Measurements from ENCODE around the gene BROX.
"Not testable (repeated sequence)": the region's sequence is repeated elsewhere in the genome, so short reads cannot be mapped to it uniquely, and the experiment has no call there.

The BROX gene

DNA sequence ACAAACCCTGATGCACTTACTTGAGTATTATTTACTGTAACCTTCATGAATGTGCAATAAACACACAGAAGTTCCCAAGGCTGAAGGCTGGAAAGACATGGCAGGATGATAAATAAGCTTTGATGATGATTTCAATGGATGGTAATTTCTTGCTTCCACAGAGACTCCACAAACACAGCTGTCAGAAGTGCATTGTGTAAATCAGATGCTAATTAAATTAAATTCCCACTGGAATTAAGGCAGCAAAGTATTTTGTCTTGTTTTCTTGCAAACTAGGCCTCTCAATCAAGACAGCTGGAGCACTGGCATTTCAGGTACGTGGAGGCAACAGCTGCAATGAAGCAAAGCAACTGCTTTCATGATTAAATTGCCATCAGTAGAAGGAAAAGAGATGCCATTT lies 48.7 kb downstream of the BROX start:
- Histone ChIP-seq H3K36me3 (ENCODE audit: control insufficient read depth, insufficient read depth, low read length) (no peaks in the 10 kb centered on the region), H3K4me3 (ENCODE audit: low read length) (no peak overlapping the region), H3K27me3 (ENCODE audit: control insufficient read depth, insufficient read depth, low read length) (no peaks in the 10 kb centered on the region), H3K9ac (ENCODE audit: low read length) (no peak overlapping the region), H3K9me3 (ENCODE audit: control insufficient read depth, low read length) (no peaks in the 10 kb centered on the region), H3K4me1 (ENCODE audit: control insufficient read depth, insufficient read depth, low read length) (no peaks in the 10 kb centered on the region)

DNA sequence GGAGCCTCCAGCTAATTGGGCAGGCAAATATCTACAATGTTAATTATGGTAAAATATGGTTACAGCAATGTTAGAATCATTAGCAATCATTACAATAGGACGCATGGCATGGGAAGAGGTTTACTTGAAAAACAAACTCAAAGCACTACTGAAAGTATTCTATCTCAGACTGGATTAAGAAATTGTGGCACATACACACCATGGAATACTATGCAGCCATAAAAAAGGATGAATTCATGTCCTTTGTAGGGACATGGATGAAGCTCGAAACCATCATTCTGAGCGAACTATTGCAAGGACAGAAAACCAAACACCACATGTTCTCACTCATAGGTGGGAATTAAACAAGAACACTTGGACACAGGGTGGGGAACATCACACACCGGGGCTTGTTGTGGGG lies 49.8 kb downstream of the BROX start:
- H3K4me1 ChIP-seq (ENCODE audit: control insufficient read depth, insufficient read depth, low read length); H3K36me3 ChIP-seq (ENCODE audit: control insufficient read depth, insufficient read depth, low read length); H3K4me3 ChIP-seq (ENCODE audit: low read length); H3K27me3 ChIP-seq (ENCODE audit: control insufficient read depth, insufficient read depth, low read length); H3K9me3 ChIP-seq (ENCODE audit: control insufficient read depth, low read length); H3K9ac ChIP-seq (ENCODE audit: low read length): not testable (repeated sequence)

DNA sequence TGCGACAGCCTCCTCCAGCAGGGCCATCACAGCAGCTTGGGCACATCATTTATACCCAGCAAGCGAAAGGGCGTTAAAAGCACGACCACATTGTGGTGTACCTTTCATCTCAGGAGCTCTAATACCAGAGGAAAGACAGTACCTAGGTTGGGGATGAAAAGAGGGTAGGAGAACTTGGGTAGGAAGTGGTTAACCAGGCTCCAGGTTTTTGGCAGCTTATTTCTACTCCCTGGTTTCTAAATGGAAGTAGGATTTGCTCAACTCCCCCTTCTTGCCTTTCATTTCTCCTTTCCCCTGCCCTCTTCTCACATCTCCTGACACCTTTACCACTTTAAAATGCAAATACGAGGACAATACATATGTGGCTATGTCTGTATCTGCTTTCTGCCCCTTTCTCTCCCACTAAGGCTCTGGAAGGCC lies 54.8 kb downstream of the BROX start:
- H3K27me3 ChIP-seq (ENCODE audit: control insufficient read depth, insufficient read depth, low read length), result no peaks in the 10 kb centered on the region
- H3K9ac ChIP-seq (ENCODE audit: low read length), result no peak overlapping the region

DNA sequence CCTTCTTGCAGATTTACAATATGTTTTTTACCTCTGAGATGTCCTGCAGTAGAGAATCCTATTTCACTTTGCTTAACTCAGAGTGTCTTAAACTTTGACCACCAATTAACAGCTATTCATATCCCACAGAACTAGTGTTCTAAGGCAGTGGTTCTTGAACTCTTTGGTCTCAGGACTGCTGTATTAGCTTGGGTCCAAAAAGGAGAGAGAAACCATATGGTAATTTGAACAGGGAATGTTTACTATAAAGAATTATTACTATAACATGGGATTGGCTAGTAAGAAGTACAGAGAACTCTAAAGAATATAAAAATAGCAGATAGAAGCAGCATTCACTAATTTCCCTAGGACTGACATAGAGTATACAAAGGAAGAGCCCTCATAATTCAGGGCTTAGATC lies 56.2 kb downstream of the BROX start:
- Histone ChIP-seq H3K9ac (ENCODE audit: low read length) (no peak overlapping the region), H3K27me3 (ENCODE audit: control insufficient read depth, insufficient read depth, low read length) (no peaks in the 10 kb centered on the region), H3K9me3 (ENCODE audit: control insufficient read depth, low read length) (peaks cover 7% of the 10 kb centered on the region), H3K36me3 (ENCODE audit: control insufficient read depth, insufficient read depth, low read length) (no peaks in the 10 kb centered on the region), H3K4me1 (ENCODE audit: control insufficient read depth, insufficient read depth, low read length) (no peaks in the 10 kb centered on the region), H3K4me3 (ENCODE audit: low read length) (no peak overlapping the region)

More for the DNA sequence above, 54.8 kb downstream of the BROX start:
- no peaks in the 10 kb centered on the region for H3K36me3 ChIP-seq (ENCODE audit: control insufficient read depth, insufficient read depth, low read length)
- H3K4me3 ChIP-seq (ENCODE audit: low read length), result no peak overlapping the region
- no peaks in the 10 kb centered on the region for H3K4me1 ChIP-seq (ENCODE audit: control insufficient read depth, insufficient read depth, low read length)
- H3K9me3 ChIP-seq (ENCODE audit: control insufficient read depth, low read length), result peaks cover 7% of the 10 kb centered on the region

DNA sequence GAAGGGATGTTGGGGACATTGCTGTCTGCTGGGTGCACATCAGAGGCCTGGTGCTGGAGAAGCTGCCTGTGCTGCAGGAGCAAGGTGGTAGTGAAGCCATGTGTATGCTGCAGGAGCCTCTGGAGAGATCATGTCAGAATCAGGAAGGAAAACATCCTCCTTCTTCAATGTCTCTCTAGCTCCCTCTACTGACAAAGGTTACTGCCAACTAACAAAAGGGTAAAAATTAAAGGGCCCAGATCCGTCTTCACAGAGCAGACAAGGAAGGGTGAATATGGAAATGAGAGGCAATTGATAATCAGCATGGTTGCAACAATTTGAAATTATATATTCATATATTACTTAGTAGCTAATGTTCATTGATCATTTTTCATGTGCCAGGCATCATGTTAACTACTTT lies 56.8 kb downstream of the BROX start:
- no peaks in the 10 kb centered on the region for H3K4me1 ChIP-seq (ENCODE audit: control insufficient read depth, insufficient read depth, low read length)
- no peak overlapping the region for H3K9ac ChIP-seq (ENCODE audit: low read length)
- H3K27me3 ChIP-seq (ENCODE audit: control insufficient read depth, insufficient read depth, low read length), result no peaks in the 10 kb centered on the region
- H3K9me3 ChIP-seq (ENCODE audit: control insufficient read depth, low read length), result peaks cover 7% of the 10 kb centered on the region
- H3K36me3 ChIP-seq (ENCODE audit: control insufficient read depth, insufficient read depth, low read length), result no peaks in the 10 kb centered on the region
- no peak overlapping the region for H3K4me3 ChIP-seq (ENCODE audit: low read length)

DNA sequence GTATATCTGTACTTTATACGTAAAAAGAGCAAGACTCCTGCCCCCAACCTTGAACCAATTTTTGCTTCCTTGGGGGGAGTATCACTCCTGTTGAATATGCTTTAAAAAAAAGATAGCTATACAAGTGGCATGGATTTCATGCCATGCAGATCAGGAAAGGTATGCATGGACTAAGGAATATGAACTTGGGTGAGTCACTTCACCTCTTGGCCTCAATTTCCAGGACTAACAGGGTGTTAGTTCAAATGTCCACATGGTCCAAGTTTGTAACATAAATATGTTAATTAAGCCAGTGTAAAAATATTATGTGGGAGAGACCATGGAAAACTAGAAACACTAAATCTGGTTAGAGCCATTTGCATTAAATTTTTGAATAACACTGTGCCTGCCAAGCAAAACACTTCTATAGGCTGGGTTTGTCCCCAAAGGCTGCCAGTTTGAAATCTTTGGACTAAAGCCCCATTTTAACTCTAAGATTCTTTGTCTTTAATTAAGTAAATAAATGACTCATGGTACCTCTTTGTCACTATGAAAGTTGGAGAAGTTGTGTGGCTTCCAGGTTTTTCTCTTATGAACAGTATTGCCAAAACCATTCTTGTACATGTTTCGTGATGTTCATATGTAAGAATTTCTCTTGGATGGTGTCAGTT lies 57.7 kb downstream of the BROX start:
- Histone ChIP-seq H3K27me3 (ENCODE audit: control insufficient read depth, insufficient read depth, low read length) (no peaks in the 10 kb centered on the region), H3K9me3 (ENCODE audit: control insufficient read depth, low read length) (peaks cover 7% of the 10 kb centered on the region), H3K4me1 (ENCODE audit: control insufficient read depth, insufficient read depth, low read length) (no peaks in the 10 kb centered on the region), H3K36me3 (ENCODE audit: control insufficient read depth, insufficient read depth, low read length) (no peaks in the 10 kb centered on the region), H3K4me3 (ENCODE audit: low read length) (no peak overlapping the region), H3K9ac (ENCODE audit: low read length) (no peak overlapping the region)

DNA sequence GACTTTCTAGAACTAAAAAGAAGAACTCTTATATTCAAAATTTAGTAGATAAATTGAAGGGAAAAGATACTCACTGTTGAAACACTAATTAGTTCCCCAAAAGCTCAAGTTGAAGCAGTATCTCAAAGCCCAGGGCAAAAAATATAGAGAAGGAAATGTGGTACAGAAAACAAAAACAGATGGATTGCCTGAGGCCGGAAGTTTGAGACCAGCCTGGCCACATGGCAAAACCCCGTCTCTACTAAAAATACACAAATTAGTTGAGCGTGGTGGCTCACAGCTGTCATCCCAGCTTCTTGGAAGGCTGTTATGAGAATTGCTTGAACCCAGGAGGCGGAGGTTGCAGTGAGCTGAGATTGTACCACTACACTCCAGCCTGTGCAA lies 60.6 kb downstream of the BROX start:
- H3K27me3 ChIP-seq (ENCODE audit: control insufficient read depth, insufficient read depth, low read length), result no peaks in the 10 kb centered on the region
- H3K9ac ChIP-seq (ENCODE audit: low read length), result no peak overlapping the region
- H3K36me3 ChIP-seq (ENCODE audit: control insufficient read depth, insufficient read depth, low read length), result no peaks in the 10 kb centered on the region
- no peak overlapping the region for H3K4me3 ChIP-seq (ENCODE audit: low read length)
- peaks cover 7% of the 10 kb centered on the region for H3K9me3 ChIP-seq (ENCODE audit: control insufficient read depth, low read length)
- H3K4me1 ChIP-seq (ENCODE audit: control insufficient read depth, insufficient read depth, low read length), result no peaks in the 10 kb centered on the region

DNA sequence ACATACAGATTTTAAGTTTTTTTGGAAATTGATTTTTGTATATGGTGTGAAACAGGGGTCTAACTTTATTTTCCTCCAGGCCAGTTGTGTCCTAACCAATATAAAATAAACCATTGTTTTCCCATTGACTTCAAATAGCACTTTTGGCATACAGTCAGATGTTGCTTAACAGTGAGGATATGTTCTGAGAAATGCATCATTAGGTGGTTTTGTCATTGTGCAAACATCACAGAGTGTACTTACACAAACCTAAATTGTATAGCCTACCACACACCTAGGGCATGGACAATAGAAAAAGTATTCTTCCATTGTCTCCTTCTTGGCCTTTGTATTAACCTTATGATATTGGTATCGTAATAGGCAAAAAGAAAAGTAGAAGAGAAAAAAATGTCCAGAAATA lies 65.1 kb downstream of the BROX start:
- no peak overlapping the region for H3K4me3 ChIP-seq (ENCODE audit: low read length)
- no peaks in the 10 kb centered on the region for H3K36me3 ChIP-seq (ENCODE audit: control insufficient read depth, insufficient read depth, low read length)

DNA sequence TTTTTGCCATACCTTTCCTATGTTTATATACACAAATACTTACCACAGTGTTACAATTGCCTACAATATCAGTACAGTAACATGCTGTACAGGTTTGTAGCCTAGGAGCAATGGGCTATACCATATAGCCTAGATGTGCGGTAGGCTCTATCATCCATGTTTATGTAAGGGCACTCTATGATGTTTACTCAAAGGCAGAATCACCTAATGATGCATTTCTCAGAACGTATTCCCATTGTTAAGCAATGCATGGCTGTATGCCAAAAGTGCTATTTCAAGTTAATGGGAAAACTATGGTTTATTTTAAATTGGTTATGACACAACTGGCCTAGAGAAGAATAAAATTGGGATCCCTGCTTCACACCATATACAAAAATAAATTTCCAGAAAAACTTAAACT lies 65.6 kb downstream of the BROX start:
- H3K9me3 ChIP-seq (ENCODE audit: control insufficient read depth, low read length), result no peaks in the 10 kb centered on the region
- no peaks in the 10 kb centered on the region for H3K4me1 ChIP-seq (ENCODE audit: control insufficient read depth, insufficient read depth, low read length)
- no peak overlapping the region for H3K9ac ChIP-seq (ENCODE audit: low read length)
- H3K27me3 ChIP-seq (ENCODE audit: control insufficient read depth, insufficient read depth, low read length), result no peaks in the 10 kb centered on the region
- no peak overlapping the region for H3K4me3 ChIP-seq (ENCODE audit: low read length)
- H3K36me3 ChIP-seq (ENCODE audit: control insufficient read depth, insufficient read depth, low read length), result no peaks in the 10 kb centered on the region

More for the DNA sequence above, 65.1 kb downstream of the BROX start:
- H3K9me3 ChIP-seq (ENCODE audit: control insufficient read depth, low read length), result no peaks in the 10 kb centered on the region
- H3K27me3 ChIP-seq (ENCODE audit: control insufficient read depth, insufficient read depth, low read length), result no peaks in the 10 kb centered on the region
- no peaks in the 10 kb centered on the region for H3K4me1 ChIP-seq (ENCODE audit: control insufficient read depth, insufficient read depth, low read length)
- H3K9ac ChIP-seq (ENCODE audit: low read length), result no peak overlapping the region

DNA sequence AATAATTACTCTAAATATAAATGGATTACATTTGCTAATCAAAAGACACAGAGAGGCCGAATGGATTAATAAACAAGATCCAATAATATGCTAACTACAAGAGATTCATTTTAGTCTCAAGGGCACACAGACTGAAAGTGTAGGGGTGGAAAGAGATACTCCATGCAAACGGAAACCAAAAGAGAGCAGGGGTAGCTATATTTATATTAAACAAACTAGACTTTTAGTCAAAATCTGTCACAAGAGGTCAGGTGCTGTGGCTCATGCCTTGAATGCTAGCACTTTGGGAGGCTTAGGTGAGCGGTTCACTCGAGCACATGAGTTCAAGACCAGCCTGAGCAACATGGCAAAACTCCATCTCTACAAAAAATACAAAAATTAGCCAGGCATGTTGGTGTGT lies 68.9 kb downstream of the BROX start:
- H3K36me3 ChIP-seq (ENCODE audit: control insufficient read depth, insufficient read depth, low read length), result no peaks in the 10 kb centered on the region
- H3K4me1 ChIP-seq (ENCODE audit: control insufficient read depth, insufficient read depth, low read length), result no peaks in the 10 kb centered on the region
- H3K9me3 ChIP-seq (ENCODE audit: control insufficient read depth, low read length), result no peaks in the 10 kb centered on the region
- no peak overlapping the region for H3K9ac ChIP-seq (ENCODE audit: low read length)
- no peaks in the 10 kb centered on the region for H3K27me3 ChIP-seq (ENCODE audit: control insufficient read depth, insufficient read depth, low read length)
- no peak overlapping the region for H3K4me3 ChIP-seq (ENCODE audit: low read length)

DNA sequence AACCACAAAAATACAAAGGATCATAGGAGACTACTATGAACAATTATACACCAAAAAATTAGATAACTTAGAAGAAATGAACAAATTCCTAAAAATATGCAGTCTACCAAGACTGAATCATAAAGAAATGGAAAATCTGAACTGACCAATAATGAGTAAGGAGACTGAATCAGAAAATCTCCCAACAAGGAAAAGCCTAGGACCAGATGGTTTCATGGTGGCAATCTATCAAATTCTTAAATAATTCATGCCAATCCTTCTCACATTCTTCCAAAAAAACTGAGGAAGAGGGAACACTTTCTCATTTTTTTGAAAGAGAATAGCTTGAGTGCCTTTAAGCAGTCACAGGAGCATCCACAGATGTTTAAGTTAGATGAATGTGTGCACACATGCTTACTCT lies 70.7 kb downstream of the BROX start:
- no peaks in the 10 kb centered on the region for H3K27me3 ChIP-seq (ENCODE audit: control insufficient read depth, insufficient read depth, low read length)
- H3K9me3 ChIP-seq (ENCODE audit: control insufficient read depth, low read length), result no peaks in the 10 kb centered on the region
- no peaks in the 10 kb centered on the region for H3K4me1 ChIP-seq (ENCODE audit: control insufficient read depth, insufficient read depth, low read length)
- no peak overlapping the region for H3K9ac ChIP-seq (ENCODE audit: low read length)
- H3K4me3 ChIP-seq (ENCODE audit: low read length), result no peak overlapping the region
- H3K36me3 ChIP-seq (ENCODE audit: control insufficient read depth, insufficient read depth, low read length), result no peaks in the 10 kb centered on the region

DNA sequence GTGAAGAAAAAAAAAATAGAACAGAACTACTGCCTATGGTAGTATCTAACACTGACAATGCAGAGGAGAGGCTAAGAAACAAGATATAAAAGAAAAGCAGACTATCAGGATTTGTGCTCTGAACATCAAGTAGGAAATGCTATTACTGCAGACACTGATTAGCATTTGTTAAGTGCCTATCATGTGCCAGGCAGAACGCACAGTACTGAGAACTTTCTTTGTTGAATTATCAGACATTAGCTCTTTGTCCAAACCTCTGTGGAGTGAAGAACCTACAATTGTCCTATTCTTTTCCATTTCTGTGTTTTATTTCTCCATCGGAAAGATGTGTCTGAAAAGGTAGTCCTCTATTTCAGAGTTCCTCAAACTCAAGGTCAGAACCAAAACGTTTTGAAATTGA lies 72.0 kb downstream of the BROX start:
- Histone ChIP-seq H3K36me3 (ENCODE audit: control insufficient read depth, insufficient read depth, low read length) (no peaks in the 10 kb centered on the region), H3K27me3 (ENCODE audit: control insufficient read depth, insufficient read depth, low read length) (no peaks in the 10 kb centered on the region), H3K4me1 (ENCODE audit: control insufficient read depth, insufficient read depth, low read length) (no peaks in the 10 kb centered on the region), H3K4me3 (ENCODE audit: low read length) (no peak overlapping the region), H3K9me3 (ENCODE audit: control insufficient read depth, low read length) (no peaks in the 10 kb centered on the region), H3K9ac (ENCODE audit: low read length) (no peak overlapping the region)

All from mucosa of stomach (tissue), 1 donor.